OCI-LY3 (cell line): ENCODE measurements around the gene PLN.

Experiments used
- CTCF ChIP-seq: fragments of 200-600, 300-600 bp; sonication (generic); IDR thresholded peaks from 2 replicates; pipeline ENCODE4 v1.5.1; 2014; ENCODE audit warnings: antibody characterized with exemption, low read length, low read depth
- EZH2phosphoT487 ChIP-seq: fragments of 200-600 bp; shearing (Covaris generic); IDR thresholded peaks from 2 replicates; pipeline ENCODE4 v1.6.1; 2018; ENCODE audit warnings: antibody characterized with exemption, mixed run types, low read depth

- TF ChIP-seq CTCF (no peak), EZH2phosphoT487 (no peak)
Observed at GRCh38 chr6:118554698-118555097, 6.6 kb downstream of the PLN start.
